Loucy (cell line): ENCODE measurements around the gene ZNF709.
"Not testable (repeated sequence)": the region's sequence is repeated elsewhere in the genome, so short reads cannot be mapped to it uniquely, and the experiment has no call there.

Source experiments
- CTCF ChIP-seq: fragments of 200-600 bp; sonication (generic); conservative IDR thresholded peaks from 2 replicates; pipeline ENCODE4 v1.5.1; 2014; ENCODE audit warnings: mild to moderate bottlenecking, antibody characterized with exemption, low read length
- EZH2phosphoT487 ChIP-seq: fragments of 200-600 bp; IDR thresholded peaks from 2 replicates; pipeline ENCODE4 v1.6.1; 2018; ENCODE audit warnings: antibody characterized with exemption, mild to moderate bottlenecking, moderate library complexity, borderline replicate concordance

DNA sequence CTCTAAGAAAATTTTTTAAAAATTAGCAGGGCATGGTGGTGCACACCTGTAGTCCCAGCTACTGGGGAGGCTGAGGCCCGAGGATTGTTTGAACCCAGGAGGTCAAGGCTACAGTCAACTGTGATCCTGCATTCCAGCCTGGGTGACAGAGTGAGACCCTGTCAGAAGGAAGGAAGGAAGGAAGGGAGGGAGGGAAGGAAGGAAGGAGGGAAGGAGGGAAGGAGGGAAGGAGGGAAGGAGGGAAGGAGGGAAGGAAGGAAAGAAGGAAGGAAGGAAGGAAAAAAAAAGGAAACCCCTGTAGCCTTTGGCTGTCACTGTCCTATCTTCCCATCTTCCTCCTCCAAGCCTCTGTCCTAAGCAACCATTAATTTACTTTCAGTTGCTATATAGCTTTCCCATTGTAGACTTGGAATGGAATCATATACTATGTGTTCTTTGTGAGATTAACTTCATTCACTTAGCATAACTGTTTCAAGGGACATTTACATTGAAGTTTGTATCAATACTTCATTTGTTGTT lies 1.7 kb upstream of the ZNF709 start:
- TF ChIP-seq CTCF, EZH2phosphoT487: not testable (repeated sequence)
